NT2/D1 (cell line): ENCODE measurements around the gene HSP90AB1.

Source experiments
- SUZ12 ChIP-seq: IDR thresholded peaks from 2 replicates; pipeline ENCODE4 v1.6.1; 2011; ENCODE audit not compliant: insufficient read length, insufficient read depth; ENCODE audit errors: extremely low read depth
- YY1 ChIP-seq: IDR thresholded peaks from 2 replicates; pipeline ENCODE4 v1.6.1; 2011; ENCODE audit not compliant: insufficient read length, insufficient read depth
- ZNF274 ChIP-seq: IDR thresholded peaks from 2 replicates; pipeline ENCODE4 v1.6.1; 2011; ENCODE audit warnings: mild to moderate bottlenecking, low read depth, low read length

- no peak for TF ChIP-seq YY1
- TF ChIP-seq ZNF274: no peak
- no peak for TF ChIP-seq SUZ12
Measured at GRCh38 chr6:44278774-44279697, 32.1 kb downstream of the HSP90AB1 start.
